PC-3 (cell line): ENCODE data around the gene MIDN. TPM values are rescaled to one million over a fixed set of nuclear protein-coding genes. Genes with fewer than 3 reads are reported as not detected.

Experiments
- ATAC-seq: fragments of 200-7000 bp; cut with Tn5 transposase; 2 replicates; pipeline ENCODE4 v1.9.1; 2020; ENCODE audit warnings: mild to moderate bottlenecking, moderate library complexity
- BruUV-seq: library from RNA; stranded (reverse); fragments of 400-500 nt; replicated peaks from 2 replicates; lab custom pipeline; 2021; lab: Mats Ljungman, UMichigan
- CTCF ChIA-PET: fragments of 300-600 bp; sonication (Branson Sonifier 250); formaldehyde crosslinking; loops from one replicate; lab custom pipeline; 2022; ENCODE audit warnings: antibody characterized with exemption; lab: Charles Lee
- POLR2A ChIA-PET: fragments of 300-600 bp; sonication (Branson Sonifier 250); formaldehyde crosslinking; loops from one replicate; lab custom pipeline; 2022; ENCODE audit warnings: antibody characterized with exemption; ENCODE audit not compliant: unreplicated experiment; lab: Charles Lee
- DNase-seq: peaks from one replicate; pipeline ENCODE4 v3.0.0-alpha.2; 2015
- H2AFZ ChIP-seq: fragments of 300-600 bp; sonication (generic); 2 replicates; pipeline ENCODE4 v1.6.0; 2016; ENCODE audit warnings: antibody characterized with exemption, low read length
- H3F3A ChIP-seq: fragments of 300-600 bp; sonication (generic); one replicate; pipeline ENCODE4 v1.6.0; 2017; ENCODE audit warnings: antibody characterized with exemption, low read length, control low read depth, mild to moderate bottlenecking; ENCODE audit not compliant: unreplicated experiment
- H3K27ac ChIP-seq: fragments of 300-600 bp; sonication (generic); 2 replicates; pipeline ENCODE4 v1.5.1; 2016; ENCODE audit warnings: mild to moderate bottlenecking, low read length
- H3K27me3 ChIP-seq: fragments of 300-600 bp; sonication (generic); 2 replicates; pipeline ENCODE4 v1.6.1; 2016; ENCODE audit warnings: low read length, mixed read lengths
- H3K36me3 ChIP-seq: fragments of 300-600 bp; sonication (generic); 2 replicates; pipeline ENCODE4 v1.6.1; 2016; ENCODE audit warnings: low read depth, mixed run types, low read length, mixed read lengths
- H3K4me1 ChIP-seq: fragments of 300-600 bp; sonication (generic); 2 replicates; pipeline ENCODE4 v1.5.1; 2016; ENCODE audit warnings: low read length; ENCODE audit not compliant: insufficient read depth
- H3K4me2 ChIP-seq: fragments of 300-600 bp; sonication (generic); 2 replicates; pipeline ENCODE4 v1.6.0; 2016; ENCODE audit warnings: low read length
- H3K4me3 ChIP-seq: fragments of 300-600 bp; sonication (generic); 2 replicates; pipeline ENCODE4 v1.5.1; 2016; ENCODE audit warnings: mild to moderate bottlenecking, low read length, mixed read lengths
- H3K79me2 ChIP-seq: fragments of 300-600 bp; sonication (generic); 2 replicates; pipeline ENCODE4 v1.6.1; 2017; ENCODE audit warnings: low read length, mixed read lengths
- H3K9ac ChIP-seq: fragments of 300-600 bp; sonication (generic); 2 replicates; pipeline ENCODE4 v1.6.0; 2016; ENCODE audit warnings: mild to moderate bottlenecking, low read length
- H3K9me2 ChIP-seq: fragments of 300-600 bp; sonication (generic); replicated peaks from 2 replicates; pipeline ENCODE4 v1.6.1; 2016; ENCODE audit warnings: mixed run types, low read length, mixed read lengths
- H3K9me3 ChIP-seq: fragments of 300-600 bp; sonication (generic); 2 replicates; pipeline ENCODE4 v1.6.1; 2016; ENCODE audit warnings: low read length, mixed read lengths
- H4K20me1 ChIP-seq: fragments of 300-600 bp; sonication (generic); 2 replicates; pipeline ENCODE4 v1.6.1; 2016; ENCODE audit warnings: low read length, mixed read lengths
- CTCF ChIP-seq: fragments of 300-600 bp; sonication (generic); conservative IDR thresholded peaks from 2 replicates; pipeline ENCODE4 v1.5.1; 2017; ENCODE audit warnings: antibody characterized with exemption, low read depth, mild to moderate bottlenecking, low read length
- EZH2 ChIP-seq: fragments of 300-600 bp; sonication (generic); IDR thresholded peaks from one replicate; pipeline ENCODE4 v1.6.1; 2017; ENCODE audit warnings: antibody characterized with exemption, mild to moderate bottlenecking, low read length; ENCODE audit not compliant: unreplicated experiment
- EZH2phosphoT487 ChIP-seq: fragments of 300-600 bp; sonication (generic); IDR thresholded peaks from 2 replicates; pipeline ENCODE4 v1.6.1; 2018; ENCODE audit warnings: mild to moderate bottlenecking, antibody characterized with exemption, low read length, borderline replicate concordance
- intact Hi-C: fragments of 100-400 bp; cut with micrococcal nuclease; formaldehyde crosslinking; loops from 2 replicates; pipeline ENCODE4 v1.9.0; 2023
- total RNA-seq: library from RNA; depleted of rRNA; stranded (reverse); fragments of >200 nt; gene quantifications from 2 replicates; pipeline ENCODE4 v1.2.3, GENCODE V29; 2014

MIDN gene
- total RNA-seq, 1 experiment from 2014 or later, result 17.3 TPM

GRCh38 chr19:1280636-1281568, 32.5 kb downstream of the MIDN start:
- Histone ChIP-seq H3K27ac (no peak overlapping the region), H3K79me2 (peaks cover 16% of the 10 kb centered on the region), H3K4me1 (peaks cover 10% of the 10 kb centered on the region), H3K9ac (no peak overlapping the region), H3K4me3 (no peak overlapping the region), H3K36me3 (no peaks in the 10 kb centered on the region), H3F3A (no peaks in the 10 kb centered on the region), H3K9me2 (no peaks in the 10 kb centered on the region), H2AFZ (no peak overlapping the region), H3K4me2 (no peak overlapping the region), H3K27me3 (peaks cover 4% of the 10 kb centered on the region; the same call in 1 of the 2 replicates), H4K20me1 (no peaks in the 10 kb centered on the region), H3K9me3 (no peaks in the 10 kb centered on the region)
- no peak for TF ChIP-seq EZH2phosphoT487
- TF ChIP-seq EZH2, result no peak
- TF ChIP-seq CTCF, result no peak
- DNase-seq, result no peak
- ChIA-PET POLR2A (no interaction called here), CTCF (no interaction called here)
- BruUV-seq, result no TSS peak
- ATAC-seq, result no peak
- intact Hi-C loops, result no loop called here

DNA sequence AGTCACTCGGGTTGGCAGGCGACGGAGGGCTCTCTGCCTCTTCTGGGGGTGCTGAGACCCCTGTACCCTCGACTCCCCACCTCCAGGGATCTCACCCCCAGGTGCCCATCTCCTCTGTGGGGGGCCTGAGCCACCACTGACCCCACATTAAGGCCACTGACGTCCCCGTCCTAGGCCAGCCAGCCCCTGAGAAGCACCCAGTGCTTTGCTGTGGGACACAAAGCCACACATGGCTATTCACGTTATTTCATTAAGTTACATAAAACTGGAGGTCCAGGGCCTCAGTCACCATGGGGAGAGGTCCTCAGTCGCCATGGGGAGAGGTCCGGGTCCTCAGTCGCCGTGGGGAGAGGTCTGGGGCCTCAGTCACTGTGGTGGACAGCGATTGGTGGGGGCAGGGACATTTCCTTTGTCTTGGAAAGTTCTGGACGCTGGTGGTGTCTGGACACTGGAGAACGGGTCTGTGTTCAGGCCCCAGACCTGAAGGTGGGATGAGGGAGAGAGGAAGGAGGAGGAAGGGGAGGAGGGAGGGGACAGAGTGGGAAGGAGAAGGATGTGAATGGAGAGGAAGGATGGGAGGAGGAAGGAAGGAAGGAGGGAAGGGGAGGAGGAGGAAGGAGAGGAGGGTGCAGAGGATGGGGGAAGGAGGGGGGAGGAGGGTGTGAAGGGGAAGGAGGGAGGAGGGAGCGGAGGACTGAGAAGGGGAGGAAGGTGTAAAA, 33.3 kb downstream of the MIDN start:
- no peak for TF ChIP-seq EZH2
- no peak for TF ChIP-seq EZH2phosphoT487
- no peak for TF ChIP-seq CTCF
- Histone ChIP-seq H3K27me3 (peaks cover 8% of the 10 kb centered on the region), H3K79me2 (peaks cover 8% of the 10 kb centered on the region), H3F3A (no peaks in the 10 kb centered on the region), H3K9me2 (no peaks in the 10 kb centered on the region), H3K4me1 (peaks cover 2% of the 10 kb centered on the region), H2AFZ (no peak overlapping the region), H3K36me3 (no peaks in the 10 kb centered on the region), H3K4me2 (no peak overlapping the region), H3K4me3 (no peak overlapping the region), H3K27ac (no peak overlapping the region), H4K20me1 (no peaks in the 10 kb centered on the region), H3K9me3 (no peaks in the 10 kb centered on the region), H3K9ac (no peak overlapping the region)
- ChIA-PET CTCF (no interaction called here), POLR2A (no interaction called here)
- no TSS peak for BruUV-seq
- ATAC-seq, result no peak
- DNase-seq, result no peak
- intact Hi-C loops, result no loop called here
